OCI-LY3 (cell line): Measurements from ENCODE around the gene CXCL16.

Source experiments
- H2AFZ ChIP-seq: fragments of 200-600, 300-600 bp; shearing (Covaris generic); 2 replicates; pipeline ENCODE4 v1.6.0; 2014; ENCODE audit warnings: antibody characterized with exemption, low read depth, low read length
- H3K27ac ChIP-seq: fragments of 200-600, 300-600 bp; sonication (generic); 2 replicates; pipeline ENCODE4 v1.5.1; 2014; ENCODE audit warnings: mild to moderate bottlenecking, low read length, moderate library complexity, mixed read lengths
- H3K27me3 ChIP-seq: fragments of 200-600, 300-600 bp; sonication (generic); 2 replicates; pipeline ENCODE4 v1.6.1; 2014; ENCODE audit warnings: low read depth, low read length, mixed read lengths
- H3K36me3 ChIP-seq: fragments of 200-600, 300-600 bp; sonication (generic); replicated peaks from 2 replicates; pipeline ENCODE3; 2014; ENCODE audit warnings: low read depth, low read length, mixed read lengths
- H3K4me1 ChIP-seq: fragments of 300-600, 200-600 bp; sonication (generic); 2 replicates; pipeline ENCODE4 v1.6.1; 2014; ENCODE audit warnings: low read length, mixed read lengths
- H3K4me2 ChIP-seq: fragments of 200-600, 300-600 bp; sonication (generic); 2 replicates; pipeline ENCODE4 v1.6.1; 2014; ENCODE audit warnings: low read length, mixed read lengths
- H3K4me3 ChIP-seq: fragments of 300-600, 200-600 bp; sonication (generic); 2 replicates; pipeline ENCODE4 v1.5.1; 2014; ENCODE audit warnings: antibody characterized with exemption, mild to moderate bottlenecking, low read length, moderate library complexity
- H3K79me2 ChIP-seq: fragments of 300-600, 200-600 bp; shearing (Covaris generic); 2 replicates; pipeline ENCODE4 v1.6.1; 2014; ENCODE audit warnings: mild to moderate bottlenecking, low read length, mixed read lengths
- H3K9ac ChIP-seq: fragments of 300-600, 200-600 bp; shearing (Covaris generic); 2 replicates; pipeline ENCODE4 v1.6.0; 2014; ENCODE audit warnings: mild to moderate bottlenecking, low read length, moderate library complexity
- H3K9me3 ChIP-seq: fragments of 200-600, 300-600 bp; shearing (Covaris generic); 2 replicates; pipeline ENCODE4 v1.6.1; 2014; ENCODE audit warnings: low read length, mixed read lengths; ENCODE audit not compliant: insufficient read depth
- H4K20me1 ChIP-seq: fragments of 200-600, 300-600 bp; sonication (generic); 2 replicates; pipeline ENCODE4 v1.6.1; 2016; ENCODE audit warnings: low read length, mixed read lengths; ENCODE audit not compliant: insufficient read depth
- EZH2phosphoT487 ChIP-seq: fragments of 200-600 bp; shearing (Covaris generic); IDR thresholded peaks from 2 replicates; pipeline ENCODE4 v1.6.1; 2018; ENCODE audit warnings: antibody characterized with exemption, mixed run types, low read depth
- TF ChIP-seq, protein P1 (sequence below): fragments of 200-600, 300-600 bp; sonication (generic); IDR thresholded peaks from 2 replicates; pipeline ENCODE4 v1.5.1; 2014; ENCODE audit warnings: antibody characterized with exemption, low read length, low read depth

Gene CXCL16

DNA sequence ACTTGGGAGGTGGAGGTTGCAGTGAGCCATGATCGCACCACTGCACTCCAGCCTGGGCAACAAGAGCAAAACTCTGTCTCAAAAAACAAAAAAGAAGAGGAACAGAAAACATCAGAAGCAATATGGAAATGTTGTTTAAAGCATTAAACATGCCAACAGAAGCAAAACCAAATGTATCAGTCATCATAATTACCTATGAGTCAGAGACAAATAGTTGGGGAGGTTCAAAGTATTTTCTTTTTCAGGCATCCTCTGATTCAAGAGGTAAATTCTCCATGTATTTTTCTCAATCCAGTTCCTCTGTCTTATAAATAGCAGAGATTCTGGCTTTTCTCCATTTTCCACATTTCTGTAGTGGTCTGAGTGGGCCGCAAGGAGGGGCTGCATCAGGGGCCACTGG lies 29.9 kb upstream of the CXCL16 start:
- Histone ChIP-seq H3K79me2 (no peaks in the 10 kb centered on the region), H3K9me3 (no peaks in the 10 kb centered on the region), H3K27ac (no peak overlapping the region), H2AFZ (no peak overlapping the region), H3K4me3 (no peak overlapping the region), H3K36me3 (no peaks in the 10 kb centered on the region), H3K9ac (no peak overlapping the region), H3K4me2 (no peak overlapping the region), H3K27me3 (no peaks in the 10 kb centered on the region), H3K4me1 (no peaks in the 10 kb centered on the region), H4K20me1 (no peaks in the 10 kb centered on the region)
- no peak for TF ChIP-seq EZH2phosphoT487
- TF ChIP-seq, protein P1, sequence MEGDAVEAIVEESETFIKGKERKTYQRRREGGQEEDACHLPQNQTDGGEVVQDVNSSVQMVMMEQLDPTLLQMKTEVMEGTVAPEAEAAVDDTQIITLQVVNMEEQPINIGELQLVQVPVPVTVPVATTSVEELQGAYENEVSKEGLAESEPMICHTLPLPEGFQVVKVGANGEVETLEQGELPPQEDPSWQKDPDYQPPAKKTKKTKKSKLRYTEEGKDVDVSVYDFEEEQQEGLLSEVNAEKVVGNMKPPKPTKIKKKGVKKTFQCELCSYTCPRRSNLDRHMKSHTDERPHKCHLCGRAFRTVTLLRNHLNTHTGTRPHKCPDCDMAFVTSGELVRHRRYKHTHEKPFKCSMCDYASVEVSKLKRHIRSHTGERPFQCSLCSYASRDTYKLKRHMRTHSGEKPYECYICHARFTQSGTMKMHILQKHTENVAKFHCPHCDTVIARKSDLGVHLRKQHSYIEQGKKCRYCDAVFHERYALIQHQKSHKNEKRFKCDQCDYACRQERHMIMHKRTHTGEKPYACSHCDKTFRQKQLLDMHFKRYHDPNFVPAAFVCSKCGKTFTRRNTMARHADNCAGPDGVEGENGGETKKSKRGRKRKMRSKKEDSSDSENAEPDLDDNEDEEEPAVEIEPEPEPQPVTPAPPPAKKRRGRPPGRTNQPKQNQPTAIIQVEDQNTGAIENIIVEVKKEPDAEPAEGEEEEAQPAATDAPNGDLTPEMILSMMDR: no peak

DNA sequence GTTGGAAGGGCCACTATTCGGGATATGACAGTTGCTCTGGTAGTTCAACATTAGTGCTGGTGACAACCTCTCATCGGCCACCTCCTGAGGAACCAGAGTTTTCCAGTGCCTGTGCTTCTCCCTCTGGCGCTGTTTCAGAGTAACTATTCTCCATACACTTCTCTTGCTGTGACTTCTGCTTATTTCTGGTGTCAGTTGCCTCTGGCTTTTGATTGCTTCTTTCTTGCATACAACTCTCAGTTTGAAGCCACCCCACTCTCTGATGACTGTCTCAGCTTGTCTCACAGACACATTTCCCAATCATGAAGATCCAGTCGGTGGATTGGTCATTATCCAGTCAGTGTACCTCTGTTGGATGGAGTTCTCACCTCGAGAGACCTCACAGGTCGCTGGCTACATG lies 28.6 kb upstream of the CXCL16 start:
- no peaks in the 10 kb centered on the region for H3K36me3 ChIP-seq
- TF ChIP-seq, protein P1: no peak
- TF ChIP-seq EZH2phosphoT487: no peak
- H3K4me3 ChIP-seq: no peak overlapping the region
- no peak overlapping the region for H3K4me2 ChIP-seq
- H3K9ac ChIP-seq: no peak overlapping the region
- no peak overlapping the region for H2AFZ ChIP-seq
- H3K27ac ChIP-seq: no peak overlapping the region
- H3K27me3 ChIP-seq: no peaks in the 10 kb centered on the region
- no peaks in the 10 kb centered on the region for H3K9me3 ChIP-seq
- no peaks in the 10 kb centered on the region for H4K20me1 ChIP-seq
- H3K4me1 ChIP-seq: no peaks in the 10 kb centered on the region
- H3K79me2 ChIP-seq: no peaks in the 10 kb centered on the region

GRCh38 chr17:4766723-4767122 lies 27.0 kb upstream of the CXCL16 start:
- H3K9ac ChIP-seq: no peak overlapping the region
- no peaks in the 10 kb centered on the region for H3K9me3 ChIP-seq
- no peaks in the 10 kb centered on the region for H3K27me3 ChIP-seq
- H3K4me2 ChIP-seq: no peak overlapping the region
- no peak overlapping the region for H3K27ac ChIP-seq
- no peak overlapping the region for H2AFZ ChIP-seq
- H3K4me3 ChIP-seq: no peak overlapping the region
- H3K36me3 ChIP-seq: no peaks in the 10 kb centered on the region
- TF ChIP-seq, protein P1: no peak
- H3K79me2 ChIP-seq: no peaks in the 10 kb centered on the region
- H4K20me1 ChIP-seq: no peaks in the 10 kb centered on the region
- H3K4me1 ChIP-seq: no peaks in the 10 kb centered on the region

- H2AFZ ChIP-seq: no peak overlapping the region
- H3K4me1 ChIP-seq: no peaks in the 10 kb centered on the region
- H4K20me1 ChIP-seq: no peaks in the 10 kb centered on the region
- H3K9ac ChIP-seq: no peak overlapping the region
- H3K9me3 ChIP-seq: no peaks in the 10 kb centered on the region
- H3K4me3 ChIP-seq: no peak overlapping the region
- H3K79me2 ChIP-seq: no peaks in the 10 kb centered on the region
- no peak overlapping the region for H3K4me2 ChIP-seq
- H3K27ac ChIP-seq: no peak overlapping the region
- no peaks in the 10 kb centered on the region for H3K36me3 ChIP-seq
- TF ChIP-seq, protein P1: no peak
- no peak for TF ChIP-seq EZH2phosphoT487
- H3K27me3 ChIP-seq: no peaks in the 10 kb centered on the region
These were observed 26.5 kb upstream of the CXCL16 start for GRCh38 chr17:4766201-4766600.
